GM12878 (cell line): ENCODE results near the gene PDE12. TPM values are rescaled to one million over a fixed set of nuclear protein-coding genes. Genes with fewer than 3 reads are reported as not detected.

ENCODE experiments used
- ATAC-seq: fragments of 200-7000 bp; cut with Tn5 transposase; 3 replicates; pipeline ENCODE4 v1.9.1; 2020; ENCODE audit warnings: mild to moderate bottlenecking, moderate library complexity
- BruUV-seq: library from RNA; stranded (reverse); fragments of 400-500 nt; replicated peaks from 2 replicates; lab custom pipeline; 2021; lab: Mats Ljungman, UMichigan
- CTCF ChIA-PET: fragments of 300-600 bp; sonication (Branson Sonifier 250); formaldehyde crosslinking; extraction: SDS; loops from one replicate; lab custom pipeline; 2021; ENCODE audit warnings: inconsistent platforms; lab: Yijun Ruan, JAX
- POLR2A ChIA-PET: fragments of 350-600 bp; formaldehyde crosslinking; extraction: SDS; loops from one replicate; lab custom pipeline; 2021; ENCODE audit warnings: inconsistent platforms; lab: Charles Lee
- RAD21 ChIA-PET: fragments of 300-600 bp; sonication (Branson Sonifier 250); formaldehyde crosslinking; loops from one replicate; lab custom pipeline; 2023; ENCODE audit warnings: antibody characterized with exemption; ENCODE audit not compliant: unreplicated experiment; lab: Charles Lee
- SMC1A ChIA-PET: fragments of 300-600 bp; sonication (Branson Sonifier 250); formaldehyde crosslinking; loops from one replicate; lab custom pipeline; 2023; ENCODE audit not compliant: unreplicated experiment, uncharacterized antibody; lab: Charles Lee
- DNase-seq: peaks from one replicate; pipeline ENCODE4 v3.0.0-alpha.2; 2011; ENCODE audit warnings: low read depth, low spot score
- FAIRE-seq: peaks from 3 replicates; lab custom pipeline; 2011; peaks lifted over from hg19 to GRCh38; lab: Jason Lieb, UNC
- H2AFZ ChIP-seq: 2 replicates; pipeline ENCODE4 v1.6.0; 2011; ENCODE audit warnings: low read depth, low read length, control low read depth; ENCODE audit not compliant: control insufficient read depth
- H3K27ac ChIP-seq: 2 replicates; pipeline ENCODE4 v1.5.1; 2011; ENCODE audit warnings: control low read depth; ENCODE audit not compliant: control insufficient read depth, insufficient read depth
- H3K27me3 ChIP-seq, 2 experiments: replicated peaks in 1 of 2; 2 replicates each; pipeline versions ENCODE4 v1.6.0 to v1.6.1; 2011; ENCODE audit warnings: low read length in 1 of 2; ENCODE audit not compliant: control insufficient read depth in 2 of 2, insufficient read depth in 2 of 2
- H3K36me3 ChIP-seq, 2 experiments: 2 replicates each; pipeline ENCODE4 v1.5.1; 2011; ENCODE audit warnings: low read length in 1 of 2; ENCODE audit not compliant: control insufficient read depth in 2 of 2, insufficient read depth in 2 of 2
- H3K4me1 ChIP-seq: 2 replicates; pipeline ENCODE4 v1.6.1; 2011; ENCODE audit warnings: mild to moderate bottlenecking, low read length, moderate library complexity, mixed read lengths; ENCODE audit not compliant: control insufficient read depth, insufficient read depth
- H3K4me2 ChIP-seq: 2 replicates; pipeline ENCODE4 v1.6.0; 2011; ENCODE audit warnings: control low read depth; ENCODE audit not compliant: control insufficient read depth, insufficient read depth
- H3K4me3 ChIP-seq: fragments of 200-600 bp; sonication (generic); 2 replicates; pipeline ENCODE4 v1.5.1; 2016
- H3K79me2 ChIP-seq: 2 replicates; pipeline ENCODE4 v1.6.0; 2011; ENCODE audit warnings: low read length; ENCODE audit not compliant: control insufficient read depth, insufficient read depth
- H3K9ac ChIP-seq: 2 replicates; pipeline ENCODE4 v1.8.0; 2011; ENCODE audit warnings: low read length, control low read depth, mixed read lengths; ENCODE audit not compliant: control insufficient read depth, insufficient read depth
- H3K9me3 ChIP-seq: replicated peaks from 3 replicates; pipeline ENCODE4 v1.5.1; 2011; ENCODE audit warnings: mild to moderate bottlenecking, low read length; ENCODE audit not compliant: control insufficient read depth, insufficient read depth
- H4K20me1 ChIP-seq: 2 replicates; pipeline ENCODE4 v1.6.0; 2011; ENCODE audit not compliant: control insufficient read depth, insufficient read depth
- ATF2 ChIP-seq: IDR thresholded peaks from 2 replicates; pipeline ENCODE4 v1.6.1; 2012; ENCODE audit warnings: low read length, inconsistent platforms
- BACH1 ChIP-seq: fragments of 450-650 bp; IDR thresholded peaks from 2 replicates; pipeline ENCODE4 v1.6.1; 2017; ENCODE audit warnings: mild to moderate bottlenecking, borderline replicate concordance
- CEBPB ChIP-seq, 2 experiments: fragments of 150-350 bp in 1 of 2; IDR thresholded peaks; 2 replicates each; pipeline ENCODE4 v1.6.1; 2012 to 2014; ENCODE audit warnings: low read depth in 2 of 2, low read length in 2 of 2, borderline replicate concordance in 1 of 2, inconsistent platforms in 1 of 2
- CHD4 ChIP-seq: fragments of 200-600 bp; sonication (generic); IDR thresholded peaks from 2 replicates; pipeline ENCODE4 v1.6.1; 2016; ENCODE audit warnings: mild to moderate bottlenecking
- FOXK2 ChIP-seq: fragments of 450-650 bp; IDR thresholded peaks from 2 replicates; pipeline ENCODE4 v1.6.1; 2017; ENCODE audit warnings: mild to moderate bottlenecking, moderate library complexity
- IKZF1 ChIP-seq: fragments of 450-650 bp; conservative IDR thresholded peaks from 2 replicates; pipeline ENCODE4 v1.6.1; 2017; ENCODE audit warnings: antibody characterized with exemption, mild to moderate bottlenecking
- LARP7 ChIP-seq: fragments of 450-650 bp; IDR thresholded peaks from 2 replicates; pipeline ENCODE4 v1.6.1; 2017; ENCODE audit warnings: mild to moderate bottlenecking
- NFYB ChIP-seq: IDR thresholded peaks from 2 replicates; pipeline ENCODE4 v1.6.1; 2011; ENCODE audit warnings: low read depth, mild to moderate bottlenecking, low read length, improper control_type of control experiment, moderate library complexity; ENCODE audit not compliant: insufficient read depth
- PRDM15 ChIP-seq: fragments of 450-650 bp; formaldehyde crosslinking; IDR thresholded peaks from 2 replicates; pipeline ENCODE4 v1.4.0; 2020; ENCODE audit warnings: mild to moderate bottlenecking, moderate library complexity
- RCOR1 ChIP-seq: conservative IDR thresholded peaks from 2 replicates; pipeline ENCODE4 v1.6.1; 2012; ENCODE audit warnings: low read depth, low read length, improper control_type of control experiment
- SKIL ChIP-seq: fragments of 450-650 bp; IDR thresholded peaks from 2 replicates; pipeline ENCODE4 v1.6.1; 2017; ENCODE audit warnings: mild to moderate bottlenecking, low read depth, inconsistent platforms; ENCODE audit not compliant: poor library complexity, severe bottlenecking
- SUZ12 ChIP-seq: fragments of 200-600 bp; sonication (generic); IDR thresholded peaks from one replicate; pipeline ENCODE4 v1.6.1; 2018; ENCODE audit warnings: antibody characterized with exemption, mild to moderate bottlenecking; ENCODE audit not compliant: unreplicated experiment
- USF1 ChIP-seq: IDR thresholded peaks from 2 replicates; pipeline ENCODE4 v1.6.1; 2011; ENCODE audit warnings: borderline replicate concordance, low read depth, mild to moderate bottlenecking, moderate library complexity, mixed read lengths, low read length; ENCODE audit not compliant: insufficient read depth; ENCODE audit errors: extremely low read length
- WGBS: methylation state at CpG from one replicate; pipeline ENCODE4 v1.1.6; 2016; ENCODE audit warnings: low lambda C conversion rate; ENCODE audit not compliant: insufficient replicate concordance, insufficient coverage; ENCODE audit errors: missing lambda C conversion rate; 5-methylcytosine and 5-hydroxymethylcytosine counted together
- in situ Hi-C: fragments of 300-500 bp; cut with MboI; formaldehyde crosslinking; loops from 9 replicates; pipeline ENCODE4 v1.14.3; 2018; ENCODE audit warnings: mixed read lengths
- intact Hi-C: fragments of 100-400 bp; cut with micrococcal nuclease; formaldehyde crosslinking; loops from one replicate; pipeline ENCODE4 v1.14.2; 2022; ENCODE audit not compliant: unreplicated experiment
- polyA plus RNA-seq, 11 experiments: library from polyadenylated mRNA; depleted of rRNA in 4 of 11; unstranded in 6 of 11; stranded (reverse) in 5 of 11; fragments of >200 nt; fragmentation: Nextera tagmentation in 4 of 11; fragmentation: Illumina TruSeq in 1 of 11; extraction: Ambion mirVana in 4 of 11; extraction: Trizol in 1 of 11; gene quantifications; 1 replicate in 1 of 11; 2 replicates in 10 of 11; pipeline versions ENCODE4 v1.2.1 to v1.2.3, GENCODE V29; 2011 to 2016; ENCODE audit warnings: inconsistent platforms in 2 of 11, missing spikeins in 2 of 11, low read depth in 1 of 11
- total RNA-seq, 4 experiments: library from RNA; depleted of rRNA in 3 of 4; stranded (reverse); fragments of >200 nt in 3 of 4; fragmentation: Illumina TruSeq in 1 of 4; extraction: Trizol in 1 of 4; gene quantifications; 2 replicates each; pipeline versions ENCODE4 v1.2.1 to v1.2.3, GENCODE V29; 2013 to 2021

The PDE12 gene
- total and polyA plus RNA-seq, 10 of the 15 experiments (the other 5 are each of a cell fraction or from before 2014, with no cell fraction given) = 3.0 to 26.1 (median 17.4) TPM

GRCh38 chr3:57559526-57559925, 3.5 kb downstream of the PDE12 start (continued):
- TF ChIP-seq BACH1 (no peak), ATF2 (no peak), RCOR1 (no peak)

- H3K4me1 ChIP-seq = no peaks in the 10 kb centered on the region
- intact Hi-C loops = loop anchor here (10.0 kb wide), 1 partner anchor 395 kb away; no protein-coding TSS in a partner anchor
- no peak for ATAC-seq
- in situ Hi-C loops = no loop called here
- FAIRE-seq = no peak
- H4K20me1 ChIP-seq = no peaks in the 10 kb centered on the region; the same call in 1 of the 2 replicates
- no peak overlapping the region for H3K9ac ChIP-seq
- ChIA-PET POLR2A (interaction anchor here (0.6 to 0.7 kb wide), 6 partner anchors 79 to 890 kb away, joined by 3 to 11 read pairs (median 4); no protein-coding TSS in a partner anchor), SMC1A (no interaction called here), RAD21 (no interaction called here), CTCF (no interaction called here)
- H3K27ac ChIP-seq = no peak overlapping the region
- no peak overlapping the region for H3K4me3 ChIP-seq
- no peak for DNase-seq
- H3K36me3 ChIP-seq = peaks cover 3 to 12% of the 10 kb centered on the region in 2 experiments; a peak in 2 of 4 replicates
- no peak overlapping the region for H3K4me2 ChIP-seq
- 78% methylated on average over 2 of the region's 6 CpGs for WGBS
- H3K27me3 ChIP-seq = no peaks in the 10 kb centered on the region
- H3K79me2 ChIP-seq = no peaks in the 10 kb centered on the region
- BruUV-seq = no TSS peak
- H3K9me3 ChIP-seq = no peaks in the 10 kb centered on the region
- H2AFZ ChIP-seq = no peak overlapping the region
- TF ChIP-seq PRDM15 (CRISPR knock-in tag) (no peak), LARP7 (no peak), SUZ12 (no peak), IKZF1 (no peak), CEBPB (IDR thresholded peaks at IDR 0.05; ENCODE audit: borderline replicate concordance in 1 of 2, low read depth in 2 of 2, low read length in 2 of 2) (no peak), FOXK2 (no peak), CHD4 (no peak), USF1 (no peak), NFYB (no peak), SKIL (no peak)
These were observed 13.9 kb downstream of the PDE12 start for GRCh38 chr3:57569859-57570450.
